GM19240 (cell line): ENCODE results near the gene FKBP4.

ENCODE experiments used
- DNase-seq: peaks from one replicate; pipeline ENCODE4 v3.0.0; 2011; ENCODE audit warnings: low spot score; ENCODE audit not compliant: insufficient read length

Gene FKBP4

DNA sequence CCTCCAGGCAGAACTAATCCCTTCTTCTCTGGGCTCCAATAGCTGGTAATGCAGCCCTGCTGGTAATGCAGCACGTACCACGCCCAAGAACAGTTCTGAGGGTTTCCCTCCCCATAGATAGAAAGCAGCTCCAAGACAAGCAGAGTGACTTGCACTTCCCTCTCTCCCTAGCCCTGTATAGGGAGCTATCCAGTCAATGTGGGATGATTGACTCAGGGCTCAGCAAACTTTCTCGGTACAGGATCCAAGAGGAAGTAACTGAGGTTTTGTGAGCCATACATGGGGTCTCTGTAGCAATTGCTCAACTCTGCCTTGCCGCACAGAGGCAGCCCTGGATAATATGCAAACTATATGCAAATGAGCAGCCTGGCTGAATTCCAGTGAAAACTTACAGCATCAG is 15.5 kb upstream of the FKBP4 start:
- DNase-seq, result no peak

GRCh38 chr12:2783936-2784600 is 10.7 kb upstream of the FKBP4 start:
- peak; percentile 20 for DNase-seq

GRCh38 chr12:2785017-2785416 is 9.8 kb upstream of the FKBP4 start:
- no peak for DNase-seq

GRCh38 chr12:2791089-2791488 is 3.7 kb upstream of the FKBP4 start:
- no peak for DNase-seq

DNA sequence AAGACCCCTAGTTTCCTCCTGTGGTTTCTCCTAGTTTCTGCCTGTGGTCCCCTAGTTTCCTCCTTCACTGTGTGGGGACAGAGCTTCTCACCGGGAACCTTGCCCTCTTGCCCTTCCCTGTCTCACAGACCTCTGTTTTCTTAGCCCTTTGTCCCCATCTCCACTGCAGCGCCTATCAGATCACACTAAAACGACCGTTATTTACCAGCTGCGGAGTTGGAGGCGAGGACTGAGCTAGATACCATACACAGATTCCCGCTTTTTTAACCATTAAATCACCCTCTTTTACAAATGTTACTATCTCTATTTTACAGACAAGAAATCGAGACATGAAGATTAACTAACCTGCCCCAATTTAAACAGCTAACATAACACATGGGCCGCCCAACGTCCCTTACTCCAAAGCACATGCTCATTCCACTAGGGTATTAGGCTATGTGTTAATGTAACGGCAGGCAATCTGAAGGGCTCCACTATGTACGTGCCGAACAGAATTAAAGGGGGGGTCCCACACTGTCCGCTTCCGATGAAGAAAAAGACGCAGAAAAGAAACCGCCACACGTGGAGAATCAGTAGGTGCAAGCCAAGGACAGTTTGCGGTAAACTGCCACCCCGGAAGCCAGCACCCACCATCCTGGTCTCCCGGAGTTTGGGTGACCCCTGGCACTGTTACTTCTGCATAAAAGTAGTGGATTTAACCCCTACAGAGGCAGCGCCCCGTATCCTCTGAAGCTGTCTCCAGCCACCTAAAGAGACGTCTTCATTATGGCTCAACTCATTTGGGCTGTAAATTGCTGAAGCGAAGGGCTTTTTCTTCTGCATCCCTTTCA is 1.9 kb upstream of the FKBP4 start:
- DNase-seq, result no peak

- DNase-seq, result no peak
Measured at GRCh38 chr12:2793561-2793960, 1.2 kb upstream of the FKBP4 start.

DNA sequence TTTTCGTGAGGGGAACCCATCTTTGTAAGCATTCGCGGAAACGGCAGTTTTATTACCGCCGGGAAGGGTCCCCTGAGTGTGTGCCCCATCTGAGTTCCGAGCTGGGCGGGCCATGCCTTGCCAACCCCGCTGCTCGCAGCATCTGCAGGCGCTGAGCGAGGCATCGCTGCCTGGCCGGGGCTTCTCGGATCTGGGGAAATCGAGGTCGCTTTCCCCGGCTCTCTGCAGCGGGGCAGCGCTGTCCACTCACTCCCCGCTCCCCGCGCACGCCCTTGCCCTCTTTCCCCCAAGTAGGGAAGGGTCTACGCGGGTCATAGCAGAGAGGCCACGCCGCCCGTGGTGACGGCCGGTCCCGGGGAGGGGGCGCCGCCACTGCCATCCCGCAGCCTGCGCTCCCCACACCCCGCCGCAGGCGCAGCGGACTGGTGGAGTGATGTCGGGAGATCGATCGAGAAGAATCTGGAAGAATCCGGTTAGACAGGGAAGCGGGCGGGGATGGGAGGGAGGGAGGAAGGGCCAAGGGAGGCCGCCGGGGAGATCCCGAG is 507 bp upstream of the FKBP4 start:
- DNase-seq, result no peak

DNA sequence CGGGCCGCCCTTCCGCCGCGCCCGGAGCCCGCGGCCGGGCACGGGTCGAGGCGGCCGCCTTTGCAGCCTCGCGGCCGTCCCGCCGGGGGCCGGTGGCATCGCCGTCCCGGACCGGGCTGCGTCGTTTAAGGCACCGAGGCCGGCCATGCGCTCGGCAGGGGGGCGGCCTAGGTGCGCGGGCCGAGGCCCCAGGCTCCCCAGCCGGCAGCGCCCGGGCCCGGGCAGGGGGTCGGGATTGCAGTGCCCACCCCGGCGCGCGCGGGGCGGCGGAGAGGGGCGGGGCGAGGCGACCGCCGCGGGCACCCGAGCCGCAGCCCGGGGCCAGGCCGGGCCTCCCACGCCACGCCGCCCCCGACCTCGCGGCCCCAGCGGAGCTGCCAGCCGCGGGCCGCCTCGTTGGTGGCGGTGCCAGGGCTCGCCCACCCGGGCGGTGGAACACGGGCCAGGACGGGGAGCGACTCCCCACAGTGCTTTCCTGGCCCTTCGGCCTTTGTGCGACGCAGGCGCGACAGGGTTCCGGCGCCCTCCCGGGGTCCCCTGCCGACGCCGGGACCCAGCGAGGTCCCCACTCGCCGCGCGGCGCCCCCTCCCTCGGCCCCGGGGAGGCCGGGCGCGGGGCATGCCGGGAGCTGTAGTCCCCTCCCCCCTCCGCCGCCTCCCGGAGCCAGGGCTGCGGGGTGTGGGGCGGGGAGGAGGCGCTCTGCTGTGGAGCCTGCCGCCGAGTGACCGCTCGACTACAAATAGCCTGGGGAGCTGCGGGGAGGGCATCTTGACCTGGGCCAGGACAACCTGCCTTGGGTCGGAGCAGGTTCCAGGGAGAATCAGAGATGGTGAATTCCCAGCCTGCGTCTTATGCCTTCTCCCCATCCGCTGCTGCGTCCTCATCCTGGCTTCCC is 769 bp downstream of the FKBP4 start:
- peak; percentile 94 for DNase-seq

DNA sequence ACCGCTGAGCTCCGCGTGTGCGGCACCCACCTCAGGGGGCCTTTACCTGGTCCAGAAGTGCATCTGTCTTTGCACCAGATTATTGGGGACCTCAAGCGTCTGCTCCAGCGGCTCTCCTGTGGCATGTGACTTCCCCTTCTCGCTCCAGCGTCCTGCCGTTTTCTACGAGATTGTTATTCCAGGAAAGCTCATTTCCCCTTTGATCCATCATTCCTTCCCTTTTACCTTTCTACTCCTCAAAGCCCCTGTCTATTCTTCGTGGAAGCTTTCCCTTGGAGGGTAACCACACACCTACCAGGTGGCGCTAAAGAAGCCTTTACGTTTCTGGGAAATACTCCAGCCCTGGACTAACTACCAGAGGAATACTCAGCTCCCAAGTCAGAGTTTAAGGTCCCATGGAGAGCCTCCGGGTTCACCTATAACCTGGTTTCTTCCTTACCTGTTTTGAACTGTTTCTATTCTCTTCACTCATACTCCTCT is 1.5 kb downstream of the FKBP4 start:
- peak; percentile 11 for DNase-seq

DNA sequence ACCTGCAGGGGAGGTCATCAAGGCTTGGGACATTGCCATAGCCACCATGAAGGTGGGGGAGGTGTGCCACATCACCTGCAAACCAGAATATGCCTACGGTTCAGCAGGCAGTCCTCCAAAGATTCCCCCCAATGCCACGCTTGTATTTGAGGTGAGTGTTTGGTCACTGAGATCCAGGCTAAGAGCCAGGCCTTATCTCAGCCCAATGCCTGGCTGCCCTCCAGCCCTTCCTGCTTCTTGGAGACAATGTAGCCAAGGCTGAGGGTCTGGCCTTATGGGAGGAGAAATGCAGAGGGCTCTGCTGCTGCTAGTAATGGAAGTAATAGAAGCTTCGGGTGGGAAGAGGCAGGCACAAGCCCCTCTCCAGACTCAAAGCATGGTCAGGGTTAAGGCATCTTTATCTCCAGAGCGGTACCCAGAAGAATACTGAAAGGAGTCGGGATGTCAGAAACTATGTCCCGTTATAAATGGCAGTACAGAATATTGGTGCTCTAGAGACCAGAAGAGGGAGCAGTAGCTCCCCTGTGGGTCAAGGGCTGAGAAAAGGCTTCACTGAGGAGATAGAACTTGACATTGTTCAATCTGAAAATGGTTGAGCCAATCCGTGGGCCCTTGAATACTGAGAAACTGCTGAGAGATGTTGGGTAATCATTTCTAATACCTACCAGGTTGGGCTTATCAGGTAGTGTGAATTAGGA is 3.1 kb downstream of the FKBP4 start:
- DNase-seq, result no peak

- DNase-seq, result no peak
Measured at GRCh38 chr12:2800046-2800570, 5.3 kb downstream of the FKBP4 start.

DNA sequence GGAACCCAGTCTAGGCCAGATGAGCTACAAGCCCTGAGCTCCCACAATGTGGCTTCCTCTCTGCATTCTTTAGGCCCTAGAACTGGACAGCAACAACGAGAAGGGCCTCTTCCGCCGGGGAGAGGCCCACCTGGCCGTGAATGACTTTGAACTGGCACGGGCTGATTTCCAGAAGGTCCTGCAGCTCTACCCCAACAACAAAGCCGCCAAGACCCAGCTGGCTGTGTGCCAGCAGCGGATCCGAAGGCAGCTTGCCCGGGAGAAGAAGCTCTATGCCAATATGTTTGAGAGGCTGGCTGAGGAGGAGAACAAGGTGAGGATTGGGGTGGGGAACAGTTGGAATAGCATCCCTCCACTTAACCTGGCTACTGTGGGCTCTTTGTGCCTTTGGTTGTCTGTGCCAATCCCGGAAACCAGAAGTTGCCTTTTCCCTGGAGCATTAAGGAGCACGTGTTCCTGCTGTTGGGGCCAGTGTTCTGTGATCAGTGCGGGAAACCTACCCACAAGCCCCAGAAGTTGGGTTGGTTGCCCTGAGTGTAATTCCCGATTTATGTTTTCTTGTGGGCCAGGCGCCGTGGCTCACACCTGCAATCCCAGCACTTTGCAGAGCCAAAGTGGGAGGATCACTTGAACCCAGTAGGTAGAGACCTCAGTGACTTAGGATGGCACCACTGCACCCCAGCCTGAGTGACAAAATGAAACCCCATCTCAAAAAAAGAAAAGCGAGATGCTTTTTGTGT is 6.4 kb downstream of the FKBP4 start:
- no peak for DNase-seq

GRCh38 chr12:2803635-2804392 is 9.0 kb downstream of the FKBP4 start:
- DNase-seq, result no peak

- DNase-seq, result no peak
Measured at GRCh38 chr12:2804393-2805142, 9.8 kb downstream of the FKBP4 start.

DNA sequence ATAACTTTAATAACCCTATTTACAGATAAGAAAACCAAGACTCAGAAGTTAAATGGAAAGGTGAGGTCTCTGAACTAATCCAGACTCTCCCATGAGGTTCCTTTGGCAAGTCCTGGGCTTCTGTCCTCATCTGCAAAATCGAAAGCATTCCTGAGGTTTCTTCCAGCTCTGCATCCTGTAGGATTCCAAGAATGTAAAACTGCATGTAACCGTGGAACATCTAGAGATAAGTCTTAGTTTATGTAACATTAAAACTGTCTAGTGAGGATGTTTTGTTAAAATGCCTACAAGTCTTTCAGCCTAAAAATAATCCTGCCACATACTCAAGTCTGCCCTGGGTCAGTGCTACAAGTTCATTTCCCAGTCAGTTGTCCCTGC is 10.4 kb downstream of the FKBP4 start:
- DNase-seq, result no peak

DNA sequence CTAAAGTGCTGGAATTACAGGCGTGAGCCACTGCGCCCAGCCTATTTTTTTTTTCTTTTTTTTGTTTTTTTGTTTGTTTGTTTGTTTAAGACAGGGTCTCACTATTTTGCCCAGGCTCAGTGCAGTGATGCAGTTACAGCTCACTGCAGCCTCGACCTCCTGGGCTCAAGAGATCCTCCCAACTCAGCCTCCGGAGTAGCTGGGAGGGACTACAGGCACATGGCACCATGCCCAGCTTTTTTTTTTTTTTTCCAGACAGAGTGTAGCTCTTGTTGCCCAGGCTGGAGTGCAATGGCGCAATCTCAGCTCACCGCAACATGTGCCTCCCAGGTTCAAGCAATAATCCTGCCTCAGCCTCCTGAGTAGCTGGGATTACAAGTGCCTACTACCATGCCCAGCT is 11.9 kb downstream of the FKBP4 start:
- DNase-seq, result no peak

DNA sequence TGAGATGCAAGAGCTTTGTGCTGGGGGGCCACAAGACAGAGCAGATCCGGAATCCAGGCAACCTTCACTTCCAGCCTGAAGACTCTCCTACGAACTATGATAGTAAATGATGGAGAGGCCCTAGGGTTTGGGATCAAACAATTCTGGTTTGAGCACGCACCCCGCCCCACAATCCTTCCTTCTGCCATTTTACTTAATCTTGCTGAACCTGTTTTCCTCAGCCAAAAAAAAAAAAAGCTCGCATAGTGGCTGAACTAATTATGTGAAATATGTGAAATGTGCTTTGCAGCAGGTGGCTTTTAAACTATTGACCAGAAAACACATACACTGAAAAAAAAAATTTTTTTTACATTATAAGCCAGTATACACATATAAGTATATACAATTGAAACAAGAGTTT is 17.0 kb downstream of the FKBP4 start:
- DNase-seq, result no peak
